Upper lobe of left lung (tissue), 4 donors: ENCODE measurements around the gene TBC1D5.

Source experiments
- EP300 ChIP-seq, 4 donors: sonication (generic); formaldehyde crosslinking; IDR thresholded peaks; one replicate each; pipeline ENCODE4 v1.5.1; 2017; ENCODE audit warnings: antibody characterized with exemption in 4 of 4, control low read depth in 2 of 4
- POLR2A ChIP-seq, 4 donors: fragments of 450-650 bp; IDR thresholded peaks; one replicate each; pipeline ENCODE4 v1.5.1; 2016 to 2017; ENCODE audit warnings: antibody characterized with exemption in 4 of 4, mild to moderate bottlenecking in 2 of 4
- POLR2AphosphoS5 ChIP-seq, 2 donors: sonication (generic); formaldehyde crosslinking; IDR thresholded peaks; one replicate each; pipeline ENCODE4 v1.5.1; 2017; ENCODE audit warnings: antibody characterized with exemption in 2 of 2
- TF ChIP-seq, protein P1 (sequence below), 6 experiments: fragments of 450-650 bp in 4 of 6; fragments of 200-600 bp in 2 of 6; sonication (generic) in 2 of 6; IDR thresholded peaks; one replicate each; pipeline ENCODE4 v1.5.1; 2016 to 2019; ENCODE audit warnings: antibody characterized with exemption in 6 of 6

- TF ChIP-seq, protein P1, sequence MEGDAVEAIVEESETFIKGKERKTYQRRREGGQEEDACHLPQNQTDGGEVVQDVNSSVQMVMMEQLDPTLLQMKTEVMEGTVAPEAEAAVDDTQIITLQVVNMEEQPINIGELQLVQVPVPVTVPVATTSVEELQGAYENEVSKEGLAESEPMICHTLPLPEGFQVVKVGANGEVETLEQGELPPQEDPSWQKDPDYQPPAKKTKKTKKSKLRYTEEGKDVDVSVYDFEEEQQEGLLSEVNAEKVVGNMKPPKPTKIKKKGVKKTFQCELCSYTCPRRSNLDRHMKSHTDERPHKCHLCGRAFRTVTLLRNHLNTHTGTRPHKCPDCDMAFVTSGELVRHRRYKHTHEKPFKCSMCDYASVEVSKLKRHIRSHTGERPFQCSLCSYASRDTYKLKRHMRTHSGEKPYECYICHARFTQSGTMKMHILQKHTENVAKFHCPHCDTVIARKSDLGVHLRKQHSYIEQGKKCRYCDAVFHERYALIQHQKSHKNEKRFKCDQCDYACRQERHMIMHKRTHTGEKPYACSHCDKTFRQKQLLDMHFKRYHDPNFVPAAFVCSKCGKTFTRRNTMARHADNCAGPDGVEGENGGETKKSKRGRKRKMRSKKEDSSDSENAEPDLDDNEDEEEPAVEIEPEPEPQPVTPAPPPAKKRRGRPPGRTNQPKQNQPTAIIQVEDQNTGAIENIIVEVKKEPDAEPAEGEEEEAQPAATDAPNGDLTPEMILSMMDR (IDR thresholded peaks at IDR 0.05), result no peak
- TF ChIP-seq POLR2AphosphoS5 (IDR thresholded peaks at IDR 0.05) (no peak), POLR2A (IDR thresholded peaks at IDR 0.05) (no peak), EP300 (IDR thresholded peaks at IDR 0.05) (no peak)
These were observed 455.3 kb downstream of the TBC1D5 start for GRCh38 chr3:17287006-17287689.
